Neural crest cell (in vitro differentiated cells): ENCODE measurements around the gene TEX10. TPM values are rescaled to one million over a fixed set of nuclear protein-coding genes. Genes with fewer than 3 reads are reported as not detected.

Experiments
- DNase-seq: peaks from one replicate; pipeline ENCODE4 v3.0.0; 2021; ENCODE audit warnings: low read depth, mixed read lengths, low spot score
- H3K27ac Mint-ChIP-seq: one replicate; pipeline ENCODE4 v1.8.0; 2021; ENCODE audit warnings: mild to moderate bottlenecking, mixed read lengths; ENCODE audit not compliant: unreplicated experiment
- H3K27me3 Mint-ChIP-seq: 2 replicates; pipeline ENCODE4 v1.8.0; 2021; ENCODE audit warnings: low read depth, mild to moderate bottlenecking, mixed read lengths
- H3K36me3 Mint-ChIP-seq: 2 replicates; pipeline ENCODE4 v1.8.0; 2021; ENCODE audit warnings: low read depth, mild to moderate bottlenecking, mixed read lengths
- H3K4me1 Mint-ChIP-seq: 2 replicates; pipeline ENCODE4 v1.8.0; 2021; ENCODE audit warnings: mixed read lengths
- H3K4me3 Mint-ChIP-seq: one replicate; pipeline ENCODE4 v1.8.0; 2021; ENCODE audit warnings: mild to moderate bottlenecking, mixed read lengths
- H3K9me3 Mint-ChIP-seq: 2 replicates; pipeline ENCODE4 v1.8.0; 2021; ENCODE audit warnings: mixed read lengths
- total RNA-seq: library from RNA; stranded (reverse); gene quantifications from 2 replicates; pipeline ENCODE4 v1.2.1, GENCODE V29; 2021
- TF ChIP-seq, protein P1 (sequence below): fragments of 200-600 bp; sonication (generic); conservative IDR thresholded peaks from 2 replicates; pipeline ENCODE4 v1.5.0; 2021; ENCODE audit warnings: antibody characterized with exemption, mild to moderate bottlenecking

The TEX10 gene
- total RNA-seq, 1 donor from 2014 or later = 42.2 TPM

DNA sequence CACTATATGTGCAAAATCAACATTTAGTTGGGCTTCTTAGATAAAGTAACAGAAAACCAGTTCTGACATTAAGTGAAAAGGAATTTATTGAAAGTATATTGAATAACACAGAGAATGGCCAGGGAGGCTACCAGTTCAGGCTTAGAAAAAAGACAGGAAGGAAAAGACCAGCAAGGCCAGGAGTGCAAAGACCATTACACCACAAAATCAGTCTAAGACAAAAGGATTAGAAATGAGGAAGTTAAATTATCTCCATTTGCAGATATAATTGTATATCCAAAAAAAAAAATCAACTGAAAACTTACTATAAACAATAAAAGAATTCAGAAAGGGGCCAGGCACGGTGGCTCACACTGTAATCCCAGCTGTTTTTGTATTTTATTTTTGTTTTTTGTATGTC, 4.8 kb upstream of the TEX10 start:
- no peak overlapping the region for H3K27ac Mint-ChIP-seq
- no peak for DNase-seq
- TF ChIP-seq, protein P1, sequence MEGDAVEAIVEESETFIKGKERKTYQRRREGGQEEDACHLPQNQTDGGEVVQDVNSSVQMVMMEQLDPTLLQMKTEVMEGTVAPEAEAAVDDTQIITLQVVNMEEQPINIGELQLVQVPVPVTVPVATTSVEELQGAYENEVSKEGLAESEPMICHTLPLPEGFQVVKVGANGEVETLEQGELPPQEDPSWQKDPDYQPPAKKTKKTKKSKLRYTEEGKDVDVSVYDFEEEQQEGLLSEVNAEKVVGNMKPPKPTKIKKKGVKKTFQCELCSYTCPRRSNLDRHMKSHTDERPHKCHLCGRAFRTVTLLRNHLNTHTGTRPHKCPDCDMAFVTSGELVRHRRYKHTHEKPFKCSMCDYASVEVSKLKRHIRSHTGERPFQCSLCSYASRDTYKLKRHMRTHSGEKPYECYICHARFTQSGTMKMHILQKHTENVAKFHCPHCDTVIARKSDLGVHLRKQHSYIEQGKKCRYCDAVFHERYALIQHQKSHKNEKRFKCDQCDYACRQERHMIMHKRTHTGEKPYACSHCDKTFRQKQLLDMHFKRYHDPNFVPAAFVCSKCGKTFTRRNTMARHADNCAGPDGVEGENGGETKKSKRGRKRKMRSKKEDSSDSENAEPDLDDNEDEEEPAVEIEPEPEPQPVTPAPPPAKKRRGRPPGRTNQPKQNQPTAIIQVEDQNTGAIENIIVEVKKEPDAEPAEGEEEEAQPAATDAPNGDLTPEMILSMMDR = no peak
- peaks cover 26% of the 10 kb centered on the region for H3K9me3 Mint-ChIP-seq
- no peak overlapping the region for H3K4me3 Mint-ChIP-seq
- H3K36me3 Mint-ChIP-seq = peaks cover 46% of the 10 kb centered on the region
- peaks cover 30% of the 10 kb centered on the region for H3K4me1 Mint-ChIP-seq
- H3K27me3 Mint-ChIP-seq = no peaks in the 10 kb centered on the region

DNA sequence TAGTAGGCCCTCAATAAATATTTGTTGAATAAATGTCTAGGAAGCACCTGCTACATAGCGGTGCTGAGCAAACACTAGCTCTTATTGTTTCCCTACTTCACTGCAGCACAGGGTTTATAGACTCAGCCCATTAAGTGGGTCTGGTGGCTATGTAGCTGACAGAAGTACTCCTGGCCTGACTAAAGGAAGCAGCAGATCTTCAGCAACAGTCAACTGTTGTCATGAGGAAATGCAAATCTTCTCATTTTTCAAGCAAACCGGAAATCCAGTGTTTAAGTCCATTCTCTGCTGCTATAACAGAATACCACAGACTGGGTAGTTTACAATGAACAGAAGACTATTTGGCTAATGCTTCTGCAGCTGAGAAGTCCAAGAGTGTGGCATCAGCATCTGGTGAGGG, 2.8 kb upstream of the TEX10 start:
- Mint-ChIP-seq H3K36me3 (peaks cover 46% of the 10 kb centered on the region), H3K27me3 (no peaks in the 10 kb centered on the region), H3K27ac (no peak overlapping the region), H3K9me3 (peaks cover 25% of the 10 kb centered on the region), H3K4me3 (peak overlapping the region; percentile 59), H3K4me1 (peaks cover 45% of the 10 kb centered on the region)
- no peak for DNase-seq
- TF ChIP-seq, protein P1 = no peak

DNA sequence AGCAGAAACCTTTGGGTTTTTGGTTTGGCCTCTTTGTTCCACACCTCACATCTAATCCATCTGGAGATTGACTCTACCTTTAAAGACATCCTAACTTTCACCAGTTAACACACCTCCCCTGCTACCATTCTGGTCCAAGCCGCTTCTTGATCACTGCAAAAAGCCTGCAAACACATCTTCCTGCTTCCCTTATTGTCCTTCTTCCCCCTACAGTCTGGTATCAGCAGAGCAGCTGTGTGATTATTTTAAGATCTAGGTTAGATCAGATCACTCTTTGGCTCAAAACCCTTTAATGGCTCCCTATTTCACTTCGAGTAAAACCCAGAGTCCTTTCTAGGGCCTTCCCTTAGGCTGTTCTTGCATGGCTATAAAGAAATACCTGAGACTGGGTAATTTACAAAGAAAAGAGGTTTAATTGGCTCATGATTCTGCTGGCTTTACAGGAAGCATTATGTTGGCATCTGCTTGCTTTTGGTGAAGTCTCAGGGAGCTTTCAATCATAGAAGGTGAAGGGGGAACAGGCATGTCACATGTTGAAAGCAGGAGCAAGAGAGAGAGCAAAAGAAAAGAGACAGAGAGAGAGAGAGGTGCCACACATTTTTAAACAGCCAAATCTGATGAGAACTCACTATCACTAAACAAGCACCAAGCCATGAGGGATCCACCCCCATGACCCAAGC, 1.5 kb upstream of the TEX10 start:
- TF ChIP-seq, protein P1 = no peak
- Mint-ChIP-seq H3K27ac (no peak overlapping the region), H3K9me3 (peaks cover 22% of the 10 kb centered on the region), H3K27me3 (no peaks in the 10 kb centered on the region), H3K4me1 (peaks cover 56% of the 10 kb centered on the region), H3K36me3 (peaks cover 43% of the 10 kb centered on the region), H3K4me3 (peak overlapping the region; percentile 82)
- DNase-seq = no peak

DNA sequence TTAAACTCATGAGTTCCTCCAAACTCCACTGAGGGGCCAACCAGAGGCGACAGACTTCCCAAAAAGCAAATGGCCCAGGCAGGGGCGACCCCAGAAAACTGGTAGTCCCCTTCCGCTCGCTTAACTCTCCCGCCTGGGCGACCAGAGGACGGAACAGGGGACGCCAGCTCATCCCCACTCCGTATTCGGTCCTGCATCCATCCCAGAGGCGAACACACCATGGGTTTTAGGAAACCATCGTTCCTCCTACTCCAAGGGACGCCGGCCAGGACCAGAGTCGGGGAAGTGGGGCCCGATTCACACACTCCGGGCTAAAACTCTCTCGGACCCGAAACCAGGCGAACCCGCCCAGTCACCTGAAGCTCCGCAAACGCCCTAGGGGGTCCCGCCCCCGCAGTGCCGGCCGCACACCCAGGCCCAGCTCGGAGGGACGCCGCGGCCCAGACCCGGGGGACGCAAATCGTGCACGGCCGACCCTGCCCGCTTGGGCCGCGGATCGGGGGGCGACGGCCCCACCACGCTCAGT, 478 bp downstream of the TEX10 start:
- TF ChIP-seq, protein P1 = no peak
- Mint-ChIP-seq H3K27me3 (no peaks in the 10 kb centered on the region), H3K9me3 (peaks cover 15% of the 10 kb centered on the region), H3K27ac (peak overlapping the region; percentile 96), H3K4me3 (peak overlapping the region; percentile 96), H3K36me3 (peaks cover 30% of the 10 kb centered on the region), H3K4me1 (peaks cover 60% of the 10 kb centered on the region)
- no peak for DNase-seq

DNA sequence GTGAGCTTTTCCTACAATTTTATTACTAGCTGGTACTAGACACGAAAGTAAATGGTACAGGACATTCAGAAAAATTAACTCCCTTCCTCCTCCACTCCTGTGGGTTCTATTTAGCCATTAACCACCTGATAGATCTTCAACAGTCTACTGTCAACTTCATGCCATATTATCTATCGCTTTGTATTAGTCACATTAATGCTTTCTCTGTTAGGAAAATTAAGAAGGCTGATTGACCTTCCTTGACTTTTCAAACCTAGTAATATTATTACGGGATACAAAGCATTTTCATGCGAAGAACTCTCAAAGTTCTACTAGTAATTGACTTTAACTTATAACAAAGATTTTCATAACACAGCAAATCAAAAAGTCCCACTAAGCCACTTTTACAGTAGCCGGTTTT, 1.2 kb downstream of the TEX10 start:
- Mint-ChIP-seq H3K27ac (no peak overlapping the region), H3K4me1 (peaks cover 57% of the 10 kb centered on the region), H3K4me3 (peak overlapping the region; percentile 96)

More for the DNA sequence above, 1.2 kb downstream of the TEX10 start:
- peaks cover 14% of the 10 kb centered on the region for H3K9me3 Mint-ChIP-seq
- H3K27me3 Mint-ChIP-seq = no peaks in the 10 kb centered on the region
- TF ChIP-seq, protein P1 = no peak
- H3K36me3 Mint-ChIP-seq = peaks cover 26% of the 10 kb centered on the region
- no peak for DNase-seq
